PC-9 (cell line): ENCODE results near the gene SRRT. TPM values are rescaled to one million over a fixed set of nuclear protein-coding genes. Genes with fewer than 3 reads are reported as not detected.

ENCODE experiments used
- BruUV-seq: library from RNA; stranded (reverse); fragments of 400-500 nt; replicated peaks from 2 replicates; lab custom pipeline; 2021; lab: Mats Ljungman, UMichigan
- CTCF ChIA-PET: fragments of 300-600 bp; sonication (Branson Sonifier 250); formaldehyde crosslinking; loops from one replicate; lab custom pipeline; 2022; ENCODE audit warnings: antibody characterized with exemption; lab: Charles Lee
- POLR2A ChIA-PET: fragments of 300-600 bp; sonication (Branson Sonifier 250); formaldehyde crosslinking; loops from one replicate; lab custom pipeline; 2022; ENCODE audit warnings: antibody characterized with exemption; ENCODE audit not compliant: unreplicated experiment; lab: Charles Lee
- DNase-seq, 2 experiments: peaks; one replicate each; pipeline versions ENCODE4 v3.0.0 to v3.0.0-alpha.2; 2015 to 2022; ENCODE audit warnings: mixed read lengths in 1 of 2
- H2AFZ ChIP-seq: fragments of 200-600 bp; sonication (generic); 2 replicates; pipeline ENCODE4 v1.8.1; 2017; ENCODE audit warnings: antibody characterized with exemption
- H3F3A ChIP-seq: fragments of 200-600 bp; sonication (generic); 2 replicates; pipeline ENCODE4 v1.8.1; 2017; ENCODE audit warnings: antibody characterized with exemption, mild to moderate bottlenecking, low read depth; ENCODE audit not compliant: insufficient read depth
- H3K27ac ChIP-seq: fragments of 200-600 bp; sonication (generic); 2 replicates; pipeline ENCODE4 v1.6.1; 2016; ENCODE audit warnings: mixed run types
- H3K27me3 ChIP-seq: fragments of 200-600 bp; sonication (generic); 2 replicates; pipeline ENCODE4 v1.6.1; 2016; ENCODE audit warnings: low read depth, mixed run types; ENCODE audit not compliant: insufficient read depth
- H3K36me3 ChIP-seq: fragments of 200-600 bp; sonication (generic); 2 replicates; pipeline ENCODE4 v1.6.1; 2016; ENCODE audit warnings: low read depth, mixed run types
- H3K4me1 ChIP-seq: fragments of 200-600 bp; sonication (generic); replicated peaks from 2 replicates; pipeline ENCODE4 v1.6.1; 2016; ENCODE audit warnings: mixed run types; ENCODE audit not compliant: insufficient read depth
- H3K4me2 ChIP-seq: fragments of 200-600 bp; sonication (generic); 2 replicates; pipeline ENCODE4 v1.6.1; 2017; ENCODE audit warnings: mixed run types
- H3K4me3 ChIP-seq: fragments of 200-600 bp; sonication (generic); 2 replicates; pipeline ENCODE4 v1.6.1; 2016; ENCODE audit warnings: mixed run types
- H3K79me2 ChIP-seq: fragments of 200-600 bp; sonication (generic); 2 replicates; pipeline ENCODE4 v1.6.1; 2017; ENCODE audit warnings: low read depth, mixed run types
- H3K9me2 ChIP-seq: fragments of 200-600 bp; sonication (generic); 2 replicates; pipeline ENCODE4 v1.8.1; 2017; ENCODE audit warnings: mild to moderate bottlenecking; ENCODE audit not compliant: insufficient read depth
- H3K9me3 ChIP-seq: fragments of 200-600 bp; sonication (generic); 2 replicates; pipeline ENCODE4 v1.8.1; 2016; ENCODE audit warnings: low read depth; ENCODE audit not compliant: insufficient read depth
- H4K20me1 ChIP-seq: fragments of 200-600 bp; sonication (generic); 2 replicates; pipeline ENCODE4 v1.8.1; 2017; ENCODE audit not compliant: insufficient read depth
- CTCF ChIP-seq: fragments of 200-600 bp; sonication (generic); conservative IDR thresholded peaks from 2 replicates; pipeline ENCODE4 v1.6.1; 2017; ENCODE audit warnings: mixed run types, antibody characterized with exemption, mild to moderate bottlenecking, moderate library complexity
- EZH2 ChIP-seq: fragments of 200-600 bp; sonication (generic); IDR thresholded peaks from 2 replicates; pipeline ENCODE4 v1.8.0; 2017; ENCODE audit warnings: antibody characterized with exemption, low read depth
- intact Hi-C: fragments of 100-400 bp; cut with micrococcal nuclease; formaldehyde crosslinking; loops from one replicate; pipeline ENCODE4 v1.10.0; 2022; ENCODE audit not compliant: unreplicated experiment
- total RNA-seq: library from RNA; stranded (reverse); gene quantifications from 2 replicates; pipeline ENCODE4 v1.2.3, GENCODE V29; 2021

The SRRT gene
- total RNA-seq, 1 experiment from 2014 or later: 144 TPM

- no peak for DNase-seq
- ChIA-PET POLR2A (interaction anchor here (0.6 kb wide), 1 partner anchor 9 kb away, joined by 3 read pairs; no protein-coding TSS in a partner anchor), CTCF (no interaction called here)
- Histone ChIP-seq H3K4me2 (no peak overlapping the region), H3K4me1 (peaks cover 3% of the 10 kb centered on the region), H3F3A (peaks cover 37% of the 10 kb centered on the region), H3K9me3 (no peaks in the 10 kb centered on the region), H4K20me1 (peaks cover 41% of the 10 kb centered on the region), H3K9me2 (no peaks in the 10 kb centered on the region), H3K79me2 (peaks cover 50% of the 10 kb centered on the region), H3K27ac (no peak overlapping the region), H3K27me3 (no peaks in the 10 kb centered on the region), H3K4me3 (no peak overlapping the region), H3K36me3 (peaks cover 38% of the 10 kb centered on the region; the same call in 1 of the 2 replicates), H2AFZ (no peak overlapping the region)
- no peak for TF ChIP-seq EZH2
- no peak for TF ChIP-seq CTCF
- no TSS peak for BruUV-seq
- intact Hi-C loops: no loop called here
Observed at GRCh38 chr7:100882785-100883526, 8.1 kb downstream of the SRRT start.

GRCh38 chr7:100884736-100885439, 10.0 kb downstream of the SRRT start:
- H3K4me3 ChIP-seq: no peak overlapping the region
- peaks cover 28% of the 10 kb centered on the region for H3K36me3 ChIP-seq
- TF ChIP-seq CTCF (no peak), EZH2 (no peak)
- no peaks in the 10 kb centered on the region for H3K27me3 ChIP-seq
- H3K79me2 ChIP-seq: peaks cover 46% of the 10 kb centered on the region
- H3K9me3 ChIP-seq: no peaks in the 10 kb centered on the region
- intact Hi-C loops: no loop called here
- CTCF ChIA-PET: no interaction called here
- no peak for DNase-seq
- peaks cover 8% of the 10 kb centered on the region for H3K4me1 ChIP-seq
- H3K27ac ChIP-seq: no peak overlapping the region
- H4K20me1 ChIP-seq: peaks cover 22% of the 10 kb centered on the region
- BruUV-seq: TSS peak; percentile 48
- peaks cover 41% of the 10 kb centered on the region for H3F3A ChIP-seq
- H2AFZ ChIP-seq: no peak overlapping the region
- H3K9me2 ChIP-seq: no peaks in the 10 kb centered on the region
- H3K4me2 ChIP-seq: no peak overlapping the region
- POLR2A ChIA-PET: no interaction called here

- H3K79me2 ChIP-seq: peaks cover 39% of the 10 kb centered on the region
- no peak for TF ChIP-seq CTCF
- no peak for TF ChIP-seq EZH2
- H3K36me3 ChIP-seq: peaks cover 28% of the 10 kb centered on the region
- DNase-seq: no peak
- no peak overlapping the region for H3K27ac ChIP-seq
- H3K9me2 ChIP-seq: no peaks in the 10 kb centered on the region
- ChIA-PET CTCF (no interaction called here), POLR2A (interaction anchor here (0.6 kb wide), 1 partner anchor 332 kb away, joined by 3 read pairs; the partner anchor contains the start of gene ZNHIT1)
- no peaks in the 10 kb centered on the region for H3K27me3 ChIP-seq
- H3F3A ChIP-seq: peaks cover 48% of the 10 kb centered on the region
- no peaks in the 10 kb centered on the region for H3K9me3 ChIP-seq
- no TSS peak for BruUV-seq
- H3K4me3 ChIP-seq: no peak overlapping the region
- H3K4me2 ChIP-seq: no peak overlapping the region
- H3K4me1 ChIP-seq: peaks cover 11% of the 10 kb centered on the region
- no peak overlapping the region for H2AFZ ChIP-seq
- intact Hi-C loops: no loop called here
- H4K20me1 ChIP-seq: peaks cover 16% of the 10 kb centered on the region
Observed at GRCh38 chr7:100885440-100886141, 10.7 kb downstream of the SRRT start.
